Measurements from ENCODE around the gene LDHAL6B. TPM values are rescaled to one million over a fixed set of nuclear protein-coding genes. Genes with fewer than 3 reads are reported as not detected.
"Not testable (repeated sequence)": the region's sequence is repeated elsewhere in the genome, so short reads cannot be mapped to it uniquely, and the experiment has no call there.

LDHAL6B gene
- not detected in 2 replicates for total RNA-seq (2014; rRNA removed; shearing (Covaris generic))

DNA sequence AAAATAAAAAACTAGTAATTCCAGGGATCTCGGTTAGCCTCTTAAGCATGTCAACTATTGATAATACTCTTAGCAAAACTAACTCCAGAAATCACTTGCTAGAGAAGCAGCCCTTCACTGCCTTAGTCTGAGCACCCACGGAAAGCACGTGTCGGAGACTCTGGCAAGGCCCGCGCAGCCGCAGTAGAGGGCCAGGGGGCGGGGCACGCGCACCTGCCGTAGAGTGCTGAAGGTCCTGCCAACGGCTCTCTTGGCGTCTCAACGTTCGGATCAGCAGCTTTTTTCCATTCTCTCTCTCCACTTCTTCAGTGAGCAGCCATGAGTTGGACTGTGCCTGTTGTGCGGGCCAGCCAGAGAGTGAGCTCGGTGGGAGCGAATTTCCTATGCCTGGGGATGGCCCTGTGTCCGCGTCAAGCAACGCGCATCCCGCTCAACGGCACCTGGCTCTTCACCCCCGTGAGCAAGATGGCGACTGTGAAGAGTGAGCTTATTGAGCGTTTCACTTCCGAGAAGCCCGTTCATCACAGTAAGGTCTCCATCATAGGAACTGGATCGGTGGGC, at the start of gene LDHAL6B:
Gene LDHAL6B, plus strand, starts transcription at position 221 of the 561 bp plus-strand sequence. Its CDS starts 98 bp downstream, at position 319.
- no peak for DNase-seq
- H3K27me3 ChIP-seq (ENCODE audit: control insufficient read depth, insufficient read depth, low read length): no peaks in the 10 kb centered on the region
- peaks cover 19% of the 10 kb centered on the region for H3K36me3 ChIP-seq (replicated peaks; ENCODE audit: control insufficient read depth, insufficient read depth, low read length)
- no peak within 1 kb of the TSS for H3K4me3 ChIP-seq (ENCODE audit: insufficient read depth, low read depth, low read length)

DNA sequence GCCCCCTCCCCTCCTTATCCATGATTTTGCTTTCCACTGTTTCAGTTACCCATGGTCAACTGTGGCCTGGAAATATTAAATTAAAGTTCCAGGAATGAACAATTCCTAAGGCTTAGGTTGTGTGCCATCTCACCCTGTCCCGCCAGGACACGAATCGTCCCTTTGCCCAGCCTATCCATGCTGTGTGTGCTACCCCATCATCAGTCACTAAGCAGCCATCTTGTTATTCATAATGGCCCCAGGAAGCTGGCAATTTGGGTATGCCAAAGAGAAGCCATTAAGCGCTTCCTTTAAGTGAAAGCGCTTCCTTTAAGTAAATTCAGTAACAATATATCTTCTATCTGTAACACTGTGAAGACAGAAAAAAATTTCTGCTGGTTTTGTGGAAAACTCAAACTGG, 49.2 kb upstream of the LDHAL6B start:
- no peaks in the 10 kb centered on the region for H3K27me3 ChIP-seq (ENCODE audit: control insufficient read depth, insufficient read depth, low read length)
- peaks cover 22% of the 10 kb centered on the region for H3K36me3 ChIP-seq (replicated peaks; ENCODE audit: control insufficient read depth, insufficient read depth, low read length)
- DNase-seq: no peak
- H3K4me3 ChIP-seq (ENCODE audit: insufficient read depth, low read depth, low read length): no peak overlapping the region

DNA sequence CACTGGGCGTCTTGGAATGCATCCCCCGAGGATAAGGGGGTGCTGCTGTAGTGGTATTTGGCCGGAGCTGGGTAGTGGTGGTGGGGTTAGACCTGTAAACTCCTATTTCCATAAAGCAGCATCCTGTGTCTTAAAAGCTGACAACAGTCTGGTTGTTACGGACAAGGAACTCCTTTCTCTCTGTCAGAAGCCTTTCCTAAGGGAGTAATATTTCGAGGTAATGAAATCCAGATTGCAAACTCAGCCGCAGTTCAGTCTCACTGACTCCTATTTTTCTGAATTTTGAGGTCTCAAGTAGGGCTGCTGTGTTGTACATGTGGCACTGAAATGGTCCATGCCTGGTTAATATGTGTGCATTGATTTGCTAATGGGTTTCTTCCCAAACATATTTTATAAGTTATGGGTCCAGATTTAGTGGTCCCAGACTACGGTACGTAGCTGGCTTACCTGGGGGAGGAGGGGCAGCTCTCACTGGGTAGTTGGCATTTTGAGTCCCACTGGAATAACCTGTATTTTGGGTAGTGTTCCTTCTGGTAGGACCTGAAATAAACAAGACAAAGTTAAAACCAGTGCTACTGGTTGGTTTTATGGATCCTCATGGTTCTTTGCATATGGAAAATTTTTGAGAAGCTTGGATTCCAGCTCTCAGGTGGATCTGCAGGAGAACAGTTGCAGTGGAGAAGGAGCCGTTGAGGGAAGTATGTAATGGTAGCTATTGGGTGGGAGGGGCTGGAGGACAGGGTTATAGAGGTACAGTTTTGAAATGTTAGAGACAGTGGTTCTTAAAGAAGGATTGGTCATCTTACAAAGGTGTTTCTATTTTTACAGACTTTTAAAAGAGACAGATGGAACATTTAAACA, 48.6 kb upstream of the LDHAL6B start:
- Histone ChIP-seq H3K4me3 (ENCODE audit: insufficient read depth, low read depth, low read length) (no peak overlapping the region), H3K36me3 (replicated peaks; ENCODE audit: control insufficient read depth, insufficient read depth, low read length) (peaks cover 19% of the 10 kb centered on the region), H3K27me3 (ENCODE audit: control insufficient read depth, insufficient read depth, low read length) (no peaks in the 10 kb centered on the region)
- DNase-seq: no peak

DNA sequence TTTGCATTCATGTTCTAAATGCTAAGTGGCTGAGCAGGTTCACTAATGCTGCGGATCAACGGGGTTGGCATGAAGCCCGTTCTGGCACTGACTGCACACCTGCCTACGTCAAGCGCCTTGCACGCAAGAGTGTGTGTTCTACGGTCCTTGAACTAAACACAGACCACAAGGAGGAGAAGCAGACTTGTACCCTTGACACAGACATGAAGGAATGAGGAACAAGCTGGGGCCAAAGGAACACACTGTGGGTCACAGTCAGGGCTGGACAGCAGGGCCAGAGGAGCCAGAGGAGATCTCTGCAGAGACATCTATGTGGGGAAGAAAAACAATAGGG, 48.0 kb upstream of the LDHAL6B start:
- no peak for DNase-seq
- Histone ChIP-seq H3K4me3 (ENCODE audit: insufficient read depth, low read depth, low read length) (no peak overlapping the region), H3K36me3 (replicated peaks; ENCODE audit: control insufficient read depth, insufficient read depth, low read length) (peaks cover 14% of the 10 kb centered on the region), H3K27me3 (ENCODE audit: control insufficient read depth, insufficient read depth, low read length) (no peaks in the 10 kb centered on the region)

DNA sequence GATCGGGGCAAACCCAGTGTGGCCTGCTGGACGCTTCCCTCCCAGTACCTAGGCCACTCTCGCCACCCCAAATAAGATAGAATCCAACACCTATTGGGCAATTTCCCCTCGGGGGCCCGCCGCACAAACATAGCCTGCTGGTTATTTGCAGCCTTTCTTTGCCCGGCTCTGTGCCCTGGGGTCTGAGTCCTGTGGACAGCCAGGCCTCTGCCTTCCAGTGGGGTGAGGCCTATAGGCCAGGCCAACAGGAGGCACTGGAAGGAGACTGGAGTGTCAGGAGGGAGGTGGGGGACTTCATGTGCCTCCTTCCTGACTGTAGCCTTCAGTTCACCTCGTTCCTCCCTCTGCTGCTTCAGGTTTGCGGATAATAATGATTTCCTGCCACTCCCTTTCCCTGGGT, 47.4 kb upstream of the LDHAL6B start:
- no peak overlapping the region for H3K4me3 ChIP-seq (ENCODE audit: insufficient read depth, low read depth, low read length)
- no peaks in the 10 kb centered on the region for H3K27me3 ChIP-seq (ENCODE audit: control insufficient read depth, insufficient read depth, low read length)
- H3K36me3 ChIP-seq (replicated peaks; ENCODE audit: control insufficient read depth, insufficient read depth, low read length): peaks cover 14% of the 10 kb centered on the region
- DNase-seq: no peak

DNA sequence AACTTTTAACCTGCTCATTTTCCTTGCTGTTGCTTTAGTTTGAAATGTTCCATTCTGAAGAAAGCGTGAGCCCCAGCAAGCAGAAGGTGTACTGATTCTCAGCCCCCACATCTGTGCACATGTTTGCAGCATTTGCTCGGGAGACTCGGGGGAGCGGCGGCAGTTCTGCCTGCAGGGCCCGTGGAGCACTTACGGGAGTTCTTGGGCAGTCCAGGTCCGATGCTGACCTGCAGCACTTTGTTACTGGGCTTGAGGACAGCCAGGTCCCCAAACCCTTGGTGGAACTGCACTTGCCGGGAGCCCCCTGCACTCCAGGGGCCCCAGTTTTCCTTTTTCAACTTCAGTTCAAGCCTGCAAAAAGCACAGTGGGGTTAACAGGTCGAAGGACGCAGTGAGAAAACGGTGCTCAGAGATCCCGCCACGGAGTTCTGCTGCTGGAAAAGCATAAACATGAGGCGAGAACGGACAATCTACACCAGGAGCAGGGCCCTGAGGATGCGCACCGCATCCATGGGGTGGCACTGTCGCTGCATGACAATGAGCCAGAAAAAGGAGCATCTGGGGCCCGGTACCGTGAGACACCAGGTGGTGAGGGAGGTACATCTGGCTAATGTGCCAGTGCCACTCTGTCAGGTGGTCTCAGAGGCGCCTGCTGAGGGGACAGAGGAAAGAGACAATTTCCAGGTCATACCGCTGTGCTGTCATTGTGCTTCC, 45.6 kb upstream of the LDHAL6B start:
- Histone ChIP-seq H3K36me3 (replicated peaks; ENCODE audit: control insufficient read depth, insufficient read depth, low read length) (peaks cover 13% of the 10 kb centered on the region), H3K27me3 (ENCODE audit: control insufficient read depth, insufficient read depth, low read length) (no peaks in the 10 kb centered on the region), H3K4me3 (ENCODE audit: insufficient read depth, low read depth, low read length) (no peak overlapping the region)
- peak; percentile 80 for DNase-seq

DNA sequence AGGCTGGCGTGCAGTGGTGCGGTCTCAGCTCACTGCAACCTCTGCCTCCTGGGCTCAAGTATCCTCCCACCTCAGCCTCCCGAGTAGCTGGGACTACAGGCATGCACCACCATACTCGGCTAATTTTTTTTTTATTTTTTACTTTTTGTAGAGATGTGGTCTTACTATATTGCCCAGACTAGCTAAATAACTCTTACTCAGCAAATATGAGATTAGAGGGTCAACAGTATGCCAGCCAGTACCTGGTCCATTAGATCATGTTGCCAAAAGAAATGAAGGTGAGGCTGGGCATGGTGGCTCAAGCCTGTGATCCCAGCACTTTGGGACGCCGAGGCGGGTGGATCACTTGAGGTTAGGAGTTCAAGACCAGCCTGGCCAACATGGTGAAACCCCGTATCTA, 44.6 kb upstream of the LDHAL6B start:
- not testable (repeated sequence) for DNase-seq; H3K4me3 ChIP-seq (ENCODE audit: insufficient read depth, low read depth, low read length); H3K27me3 ChIP-seq (ENCODE audit: control insufficient read depth, insufficient read depth, low read length)
- peaks cover 13% of the 10 kb centered on the region for H3K36me3 ChIP-seq (replicated peaks; ENCODE audit: control insufficient read depth, insufficient read depth, low read length)

DNA sequence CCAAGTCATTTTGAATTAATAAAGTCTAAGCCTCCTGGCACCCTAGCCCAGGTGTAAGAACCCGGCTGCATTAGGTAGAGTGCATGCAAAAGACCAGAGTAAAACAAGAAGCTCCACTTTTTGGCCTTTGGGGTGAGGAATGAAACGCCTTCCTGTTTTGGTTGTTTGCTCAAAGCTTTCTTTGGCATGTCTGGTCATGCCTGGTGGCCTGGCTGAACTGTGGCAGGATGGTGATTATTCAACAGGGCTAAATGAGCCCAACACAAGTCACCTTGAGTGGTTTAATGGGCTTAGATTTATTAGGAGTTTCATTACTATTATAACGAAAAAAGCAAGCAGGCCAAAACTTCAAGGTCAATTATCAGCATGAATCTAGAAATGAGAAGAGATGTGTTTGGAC, 40.9 kb upstream of the LDHAL6B start:
- Histone ChIP-seq H3K4me3 (ENCODE audit: insufficient read depth, low read depth, low read length) (no peak overlapping the region), H3K36me3 (replicated peaks; ENCODE audit: control insufficient read depth, insufficient read depth, low read length) (peaks cover 8% of the 10 kb centered on the region), H3K27me3 (ENCODE audit: control insufficient read depth, insufficient read depth, low read length) (no peaks in the 10 kb centered on the region)
- no peak for DNase-seq

DNA sequence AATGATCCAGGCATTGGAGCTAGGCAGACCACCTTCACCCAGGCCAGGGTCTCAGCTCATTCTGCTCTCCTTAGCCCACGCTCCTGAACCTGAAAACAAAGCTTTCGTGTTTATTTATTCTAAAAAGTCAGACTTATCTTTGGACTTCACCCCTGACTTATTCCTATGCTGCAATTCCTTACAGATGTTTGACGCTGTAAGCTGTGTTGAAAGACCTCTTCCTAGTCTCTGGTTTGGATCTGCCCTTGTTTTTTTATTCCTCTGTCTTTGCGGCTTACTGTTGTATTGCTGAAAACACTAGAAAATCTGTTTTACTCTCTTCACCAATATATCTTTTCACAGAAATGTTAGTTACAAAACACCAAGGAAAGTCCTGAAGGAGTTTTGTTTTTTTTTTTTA, 40.5 kb upstream of the LDHAL6B start:
- Histone ChIP-seq H3K27me3 (ENCODE audit: control insufficient read depth, insufficient read depth, low read length) (no peaks in the 10 kb centered on the region), H3K36me3 (replicated peaks; ENCODE audit: control insufficient read depth, insufficient read depth, low read length) (peaks cover 8% of the 10 kb centered on the region), H3K4me3 (ENCODE audit: insufficient read depth, low read depth, low read length) (no peak overlapping the region)
- no peak for DNase-seq

DNA sequence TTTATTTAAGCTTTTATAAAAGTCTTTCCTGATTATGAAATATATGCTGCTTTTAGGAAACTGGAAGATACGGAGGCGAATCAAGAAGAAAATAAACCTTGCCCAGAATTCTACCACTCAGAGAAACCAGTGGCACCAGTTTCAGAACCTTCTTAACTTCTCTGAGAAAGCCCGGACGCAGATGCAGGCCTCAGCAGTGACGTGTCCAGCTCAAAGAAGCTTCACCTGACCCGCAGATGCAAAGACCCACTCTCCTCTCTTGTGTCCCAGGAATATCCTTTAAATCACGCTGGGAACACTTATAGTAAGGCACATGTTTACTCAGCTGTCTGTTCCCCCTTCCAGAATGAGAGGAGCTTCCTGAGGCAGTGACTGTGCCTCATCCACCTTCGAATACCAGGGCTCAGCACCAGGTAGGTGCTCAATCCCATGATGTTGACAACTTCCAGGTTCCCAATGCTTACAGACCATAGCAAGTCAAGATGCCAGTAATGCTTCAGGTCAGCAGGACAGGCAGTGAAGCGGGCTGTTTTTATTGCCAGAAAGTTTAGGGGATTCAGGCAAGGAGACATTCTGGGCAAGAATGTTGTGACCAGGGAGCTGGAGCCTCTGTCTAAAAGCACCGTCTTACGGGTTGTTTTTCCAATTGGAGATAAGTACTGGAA, 39.9 kb upstream of the LDHAL6B start:
- Histone ChIP-seq H3K27me3 (ENCODE audit: control insufficient read depth, insufficient read depth, low read length) (no peaks in the 10 kb centered on the region), H3K36me3 (replicated peaks; ENCODE audit: control insufficient read depth, insufficient read depth, low read length) (peaks cover 10% of the 10 kb centered on the region), H3K4me3 (ENCODE audit: insufficient read depth, low read depth, low read length) (no peak overlapping the region)
- no peak for DNase-seq

DNA sequence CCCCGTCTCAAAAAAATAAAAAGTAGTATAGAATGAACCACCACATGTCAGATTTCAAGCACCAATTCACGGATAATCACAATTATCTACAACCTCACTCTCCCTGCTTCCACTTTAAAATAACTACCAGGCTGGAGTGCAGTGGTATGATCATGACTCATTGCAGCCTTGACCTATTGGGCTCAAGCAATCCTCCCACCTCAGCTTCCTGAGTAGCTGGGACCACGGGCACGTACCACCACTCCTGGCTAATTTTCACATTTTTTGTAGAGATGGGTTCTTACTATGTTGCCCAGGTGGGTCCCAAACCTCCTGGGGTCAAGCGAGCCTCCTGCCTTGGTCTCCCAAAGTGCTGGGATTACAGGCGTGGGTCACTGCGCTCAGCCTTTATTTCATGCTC, 38.1 kb upstream of the LDHAL6B start:
- Histone ChIP-seq H3K36me3 (replicated peaks; ENCODE audit: control insufficient read depth, insufficient read depth, low read length) (peaks cover 13% of the 10 kb centered on the region), H3K27me3 (ENCODE audit: control insufficient read depth, insufficient read depth, low read length) (no peaks in the 10 kb centered on the region), H3K4me3 (ENCODE audit: insufficient read depth, low read depth, low read length) (no peak overlapping the region)
- no peak for DNase-seq

DNA sequence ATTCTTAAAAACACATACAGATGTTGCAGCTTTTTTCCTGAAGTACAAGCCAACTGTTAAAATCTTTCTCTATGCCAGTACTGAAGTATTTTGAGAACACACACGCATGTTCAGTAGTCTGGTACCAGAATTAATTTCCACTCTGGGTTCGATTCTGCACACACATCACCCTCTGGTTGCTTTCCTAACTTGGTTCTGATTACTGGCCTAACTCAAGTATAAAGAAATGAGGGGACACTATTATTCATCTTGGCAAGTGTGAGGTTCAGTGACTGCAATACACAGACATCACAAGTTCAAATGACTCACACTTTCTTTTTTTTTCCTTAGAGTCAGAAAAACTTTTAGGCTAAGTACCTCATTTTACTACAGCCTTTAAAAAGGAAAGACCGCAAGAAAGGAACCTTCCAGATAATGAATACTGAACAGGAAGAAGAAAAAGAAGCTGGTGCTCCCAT, 37.4 kb upstream of the LDHAL6B start:
- no peak overlapping the region for H3K4me3 ChIP-seq (ENCODE audit: insufficient read depth, low read depth, low read length)
- H3K27me3 ChIP-seq (ENCODE audit: control insufficient read depth, insufficient read depth, low read length): no peaks in the 10 kb centered on the region
- peaks cover 14% of the 10 kb centered on the region for H3K36me3 ChIP-seq (replicated peaks; ENCODE audit: control insufficient read depth, insufficient read depth, low read length)
- DNase-seq: no peak

DNA sequence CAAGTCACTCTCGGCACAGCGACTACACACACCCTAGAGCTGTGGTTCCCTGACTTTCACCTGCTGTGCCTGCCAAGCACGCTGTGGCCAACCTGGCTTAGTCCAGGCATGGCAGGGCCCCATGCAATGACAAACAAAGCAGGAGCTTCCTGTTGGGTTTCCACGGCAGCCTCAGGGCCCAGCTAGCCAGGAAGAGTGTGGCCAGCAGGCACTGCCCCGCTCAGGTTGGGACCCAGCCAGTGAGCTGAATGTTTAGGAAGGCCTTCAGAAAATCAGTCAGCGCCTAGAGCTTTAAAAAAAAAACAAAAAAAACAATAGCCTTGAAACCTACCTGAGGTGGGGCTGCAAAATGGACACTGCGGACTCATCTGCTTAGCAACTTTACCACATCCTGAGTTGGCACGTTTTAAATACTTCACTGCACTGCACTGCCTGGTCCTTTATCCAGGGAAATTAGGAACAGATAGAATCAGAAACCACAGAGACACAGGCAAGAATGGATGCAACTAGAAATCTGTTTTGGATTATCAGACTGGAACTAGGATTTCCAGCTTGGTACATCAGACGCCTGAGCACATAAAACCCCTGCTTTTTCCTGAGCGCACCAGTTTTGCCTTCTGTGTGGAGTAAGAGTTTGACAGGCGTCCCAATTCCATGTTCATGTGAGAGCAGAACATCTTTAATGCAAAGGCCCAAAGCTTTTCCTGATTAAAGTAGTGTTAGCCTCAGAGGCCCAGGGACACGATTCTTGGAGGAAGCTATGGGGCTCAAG, 36.2 kb upstream of the LDHAL6B start:
- DNase-seq: peak; percentile 51
- peaks cover 15% of the 10 kb centered on the region for H3K36me3 ChIP-seq (replicated peaks; ENCODE audit: control insufficient read depth, insufficient read depth, low read length)

DNA sequence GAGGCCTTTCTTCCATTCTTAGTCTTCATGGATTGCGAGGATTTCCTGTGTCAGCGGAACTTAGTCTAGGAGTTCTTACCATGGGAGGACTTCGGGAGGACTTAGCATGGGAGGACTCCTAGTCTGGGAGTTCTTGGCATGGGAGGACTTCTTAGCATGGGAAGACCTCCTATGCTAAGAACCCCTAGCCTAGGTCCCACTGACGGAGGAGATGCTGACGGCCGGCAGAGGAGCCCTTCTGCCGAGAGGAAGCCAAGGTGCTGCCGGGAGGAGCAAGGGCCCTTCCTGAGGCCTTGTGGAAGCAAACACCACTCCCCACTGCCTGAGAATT, 35.6 kb upstream of the LDHAL6B start:
- no peak overlapping the region for H3K4me3 ChIP-seq (ENCODE audit: insufficient read depth, low read depth, low read length)
- H3K36me3 ChIP-seq (replicated peaks; ENCODE audit: control insufficient read depth, insufficient read depth, low read length): peaks cover 15% of the 10 kb centered on the region
- DNase-seq: no peak
- no peaks in the 10 kb centered on the region for H3K27me3 ChIP-seq (ENCODE audit: control insufficient read depth, insufficient read depth, low read length)

More for the DNA sequence above, 36.2 kb upstream of the LDHAL6B start:
- no peaks in the 10 kb centered on the region for H3K27me3 ChIP-seq (ENCODE audit: control insufficient read depth, insufficient read depth, low read length)
- H3K4me3 ChIP-seq (ENCODE audit: insufficient read depth, low read depth, low read length): no peak overlapping the region

Data from H7 (cell line).